ENCODE data around the gene NDUFA3.

Gene NDUFA3

GRCh38 chr19:54104998-54105715 is 2.5 kb downstream of the NDUFA3 start:
- Histone ChIP-seq H3K9ac (ENCODE audit: low read length) (no peak overlapping the region), H2AK5ac (ENCODE audit: low read length, severe bottlenecking) (no peak overlapping the region), H3K79me1 (replicated peaks; ENCODE audit: low read length, poor library complexity, severe bottlenecking) (peaks cover 34% of the 10 kb centered on the region), H3K27ac (ENCODE audit: low read length, poor library complexity, severe bottlenecking) (no peak overlapping the region), H2BK12ac (ENCODE audit: low read length in 2 of 2) (no peak overlapping the region), H2BK5ac (ENCODE audit: low read depth, low read length, poor library complexity, severe bottlenecking) (no peak overlapping the region), H3K4me3 (ENCODE audit: insufficient read depth in 1 of 2, low read depth in 1 of 2, low read length in 2 of 2) (no peak overlapping the region), H2AFZ (ENCODE audit: low read depth, low read length) (no peak overlapping the region), H2BK120ac (ENCODE audit: low read depth, low read length) (no peak overlapping the region), H3K18ac (ENCODE audit: low read depth in 1 of 2, low read length in 2 of 2) (no peak overlapping the region), H3K14ac (ENCODE audit: low read length in 2 of 2) (no peak overlapping the region), H3K4me2 (ENCODE audit: low read length, poor library complexity, severe bottlenecking) (no peak overlapping the region), H4K91ac (ENCODE audit: low read length) (no peak overlapping the region), H3K27me3 (ENCODE audit: control insufficient read depth in 1 of 2, insufficient read depth in 1 of 2, low read length in 2 of 2) (no peaks in the 10 kb centered on the region), H4K8ac (ENCODE audit: low read length) (no peak overlapping the region), H3K23ac (ENCODE audit: low read length in 2 of 2) (no peak overlapping the region), H2BK15ac (ENCODE audit: low read depth, poor library complexity, severe bottlenecking) (no peak overlapping the region), H3K4ac (ENCODE audit: low read depth in 1 of 2, low read length in 2 of 2) (no peak overlapping the region), H3K9me3 (ENCODE audit: control insufficient read depth, low read length) (no peaks in the 10 kb centered on the region), H3K36me3 (ENCODE audit: control insufficient read depth in 1 of 2, insufficient read depth in 2 of 2, low read depth in 1 of 2, low read length in 2 of 2) (peaks cover 47 to 50% of the 10 kb centered on the region in 2 experiments), H3K4me1 (ENCODE audit: control insufficient read depth, insufficient read depth, low read depth, low read length) (peaks cover 7% of the 10 kb centered on the region)
- no peak for DNase-seq
- WGBS: 95% methylated on average over 9 of the region's 11 CpGs

- Histone ChIP-seq H3K27me3 (ENCODE audit: control insufficient read depth in 1 of 2, insufficient read depth in 1 of 2, low read length in 2 of 2) (no peaks in the 10 kb centered on the region), H4K8ac (ENCODE audit: low read length) (no peak overlapping the region), H2BK5ac (ENCODE audit: low read depth, low read length, poor library complexity, severe bottlenecking) (no peak overlapping the region), H3K79me1 (replicated peaks; ENCODE audit: low read length, poor library complexity, severe bottlenecking) (peaks cover 34% of the 10 kb centered on the region), H3K4me2 (ENCODE audit: low read length, poor library complexity, severe bottlenecking) (no peak overlapping the region), H2BK15ac (ENCODE audit: low read depth, poor library complexity, severe bottlenecking) (no peak overlapping the region), H3K14ac (ENCODE audit: low read length in 2 of 2) (no peak overlapping the region), H3K9me3 (ENCODE audit: control insufficient read depth, low read length) (no peaks in the 10 kb centered on the region), H3K9ac (ENCODE audit: low read length) (no peak overlapping the region), H3K23ac (ENCODE audit: low read length in 2 of 2) (no peak overlapping the region), H3K4me3 (ENCODE audit: insufficient read depth in 1 of 2, low read depth in 1 of 2, low read length in 2 of 2) (no peak overlapping the region), H2BK12ac (ENCODE audit: low read length in 2 of 2) (no peak overlapping the region), H3K27ac (ENCODE audit: low read length, poor library complexity, severe bottlenecking) (no peak overlapping the region), H4K91ac (ENCODE audit: low read length) (no peak overlapping the region), H2AFZ (ENCODE audit: low read depth, low read length) (no peak overlapping the region), H2AK5ac (ENCODE audit: low read length, severe bottlenecking) (no peak overlapping the region), H2BK120ac (ENCODE audit: low read depth, low read length) (no peak overlapping the region), H3K36me3 (ENCODE audit: control insufficient read depth in 1 of 2, insufficient read depth in 2 of 2, low read depth in 1 of 2, low read length in 2 of 2) (peaks cover 54 to 56% of the 10 kb centered on the region in 2 experiments), H3K4ac (ENCODE audit: low read depth in 1 of 2, low read length in 2 of 2) (no peak overlapping the region), H3K4me1 (ENCODE audit: control insufficient read depth, insufficient read depth, low read depth, low read length) (peaks cover 7% of the 10 kb centered on the region), H3K18ac (ENCODE audit: low read depth in 1 of 2, low read length in 2 of 2) (no peak overlapping the region)
- WGBS: 95% methylated on average over 10 of the region's 10 CpGs
- no peak for DNase-seq
These were observed 3.1 kb downstream of the NDUFA3 start for GRCh38 chr19:54105796-54106195.

- no peaks in the 10 kb centered on the region for H3K9me3 ChIP-seq (ENCODE audit: control insufficient read depth, low read length)
- H4K91ac ChIP-seq (ENCODE audit: low read length): no peak overlapping the region
- no peaks in the 10 kb centered on the region for H3K27me3 ChIP-seq (ENCODE audit: control insufficient read depth in 1 of 2, insufficient read depth in 1 of 2, low read length in 2 of 2)
- no peak overlapping the region for H2BK12ac ChIP-seq (ENCODE audit: low read length in 2 of 2)
- H3K79me1 ChIP-seq (replicated peaks; ENCODE audit: low read length, poor library complexity, severe bottlenecking): peaks cover 34% of the 10 kb centered on the region
- no peak overlapping the region for H3K14ac ChIP-seq (ENCODE audit: low read length in 2 of 2)
- no peak overlapping the region for H3K18ac ChIP-seq (ENCODE audit: low read depth in 1 of 2, low read length in 2 of 2)
- H3K36me3 ChIP-seq (ENCODE audit: control insufficient read depth in 1 of 2, insufficient read depth in 2 of 2, low read depth in 1 of 2, low read length in 2 of 2): peaks cover 57 to 61% of the 10 kb centered on the region in 2 experiments
- no peak overlapping the region for H2BK15ac ChIP-seq (ENCODE audit: low read depth, poor library complexity, severe bottlenecking)
- no peak overlapping the region for H4K8ac ChIP-seq (ENCODE audit: low read length)
- no peak for DNase-seq
- no peak overlapping the region for H2AFZ ChIP-seq (ENCODE audit: low read depth, low read length)
- H3K4me2 ChIP-seq (ENCODE audit: low read length, poor library complexity, severe bottlenecking): no peak overlapping the region
- H3K9ac ChIP-seq (ENCODE audit: low read length): no peak overlapping the region
- no peak overlapping the region for H3K4me3 ChIP-seq (ENCODE audit: insufficient read depth in 1 of 2, low read depth in 1 of 2, low read length in 2 of 2)
- H3K4me1 ChIP-seq (ENCODE audit: control insufficient read depth, insufficient read depth, low read depth, low read length): peaks cover 7% of the 10 kb centered on the region
- no peak overlapping the region for H3K27ac ChIP-seq (ENCODE audit: low read length, poor library complexity, severe bottlenecking)
- H2AK5ac ChIP-seq (ENCODE audit: low read length, severe bottlenecking): no peak overlapping the region
- 90% methylated on average over 15 of the region's 15 CpGs for WGBS
- H2BK120ac ChIP-seq (ENCODE audit: low read depth, low read length): no peak overlapping the region
- no peak overlapping the region for H3K23ac ChIP-seq (ENCODE audit: low read length in 2 of 2)
- H3K4ac ChIP-seq (ENCODE audit: low read depth in 1 of 2, low read length in 2 of 2): no peak overlapping the region
- H2BK5ac ChIP-seq (ENCODE audit: low read depth, low read length, poor library complexity, severe bottlenecking): no peak overlapping the region
These were observed 4.1 kb downstream of the NDUFA3 start for GRCh38 chr19:54106716-54107115.

GRCh38 chr19:54107876-54108490 is 5.3 kb downstream of the NDUFA3 start:
- Histone ChIP-seq H2BK5ac (ENCODE audit: low read depth, low read length, poor library complexity, severe bottlenecking) (no peak overlapping the region), H3K36me3 (ENCODE audit: control insufficient read depth in 1 of 2, insufficient read depth in 2 of 2, low read depth in 1 of 2, low read length in 2 of 2) (peaks cover 57 to 61% of the 10 kb centered on the region in 2 experiments), H2AK5ac (ENCODE audit: low read length, severe bottlenecking) (no peak overlapping the region), H3K14ac (ENCODE audit: low read length in 2 of 2) (no peak overlapping the region), H2BK12ac (ENCODE audit: low read length in 2 of 2) (no peak overlapping the region), H4K8ac (ENCODE audit: low read length) (no peak overlapping the region), H3K27me3 (ENCODE audit: control insufficient read depth in 1 of 2, insufficient read depth in 1 of 2, low read length in 2 of 2) (no peaks in the 10 kb centered on the region), H3K4me1 (ENCODE audit: control insufficient read depth, insufficient read depth, low read depth, low read length) (peaks cover 7% of the 10 kb centered on the region), H3K23ac (ENCODE audit: low read length in 2 of 2) (no peak overlapping the region), H2BK15ac (ENCODE audit: low read depth, poor library complexity, severe bottlenecking) (no peak overlapping the region), H3K4me3 (ENCODE audit: insufficient read depth in 1 of 2, low read depth in 1 of 2, low read length in 2 of 2) (no peak overlapping the region), H3K4me2 (ENCODE audit: low read length, poor library complexity, severe bottlenecking) (no peak overlapping the region), H2BK120ac (ENCODE audit: low read depth, low read length) (no peak overlapping the region), H3K18ac (ENCODE audit: low read depth in 1 of 2, low read length in 2 of 2) (no peak overlapping the region), H3K27ac (ENCODE audit: low read length, poor library complexity, severe bottlenecking) (no peak overlapping the region), H3K79me1 (replicated peaks; ENCODE audit: low read length, poor library complexity, severe bottlenecking) (peaks cover 37% of the 10 kb centered on the region), H3K9ac (ENCODE audit: low read length) (no peak overlapping the region), H3K4ac (ENCODE audit: low read depth in 1 of 2, low read length in 2 of 2) (no peak overlapping the region), H3K9me3 (ENCODE audit: control insufficient read depth, low read length) (no peaks in the 10 kb centered on the region), H4K91ac (ENCODE audit: low read length) (no peak overlapping the region), H2AFZ (ENCODE audit: low read depth, low read length) (no peak overlapping the region)
- 89% methylated on average over 20 of the region's 21 CpGs for WGBS
- DNase-seq: no peak

Data from mesenchymal stem cell (in vitro differentiated cells and primary cell).